ENCODE data around the gene SMARCB1.

DNA sequence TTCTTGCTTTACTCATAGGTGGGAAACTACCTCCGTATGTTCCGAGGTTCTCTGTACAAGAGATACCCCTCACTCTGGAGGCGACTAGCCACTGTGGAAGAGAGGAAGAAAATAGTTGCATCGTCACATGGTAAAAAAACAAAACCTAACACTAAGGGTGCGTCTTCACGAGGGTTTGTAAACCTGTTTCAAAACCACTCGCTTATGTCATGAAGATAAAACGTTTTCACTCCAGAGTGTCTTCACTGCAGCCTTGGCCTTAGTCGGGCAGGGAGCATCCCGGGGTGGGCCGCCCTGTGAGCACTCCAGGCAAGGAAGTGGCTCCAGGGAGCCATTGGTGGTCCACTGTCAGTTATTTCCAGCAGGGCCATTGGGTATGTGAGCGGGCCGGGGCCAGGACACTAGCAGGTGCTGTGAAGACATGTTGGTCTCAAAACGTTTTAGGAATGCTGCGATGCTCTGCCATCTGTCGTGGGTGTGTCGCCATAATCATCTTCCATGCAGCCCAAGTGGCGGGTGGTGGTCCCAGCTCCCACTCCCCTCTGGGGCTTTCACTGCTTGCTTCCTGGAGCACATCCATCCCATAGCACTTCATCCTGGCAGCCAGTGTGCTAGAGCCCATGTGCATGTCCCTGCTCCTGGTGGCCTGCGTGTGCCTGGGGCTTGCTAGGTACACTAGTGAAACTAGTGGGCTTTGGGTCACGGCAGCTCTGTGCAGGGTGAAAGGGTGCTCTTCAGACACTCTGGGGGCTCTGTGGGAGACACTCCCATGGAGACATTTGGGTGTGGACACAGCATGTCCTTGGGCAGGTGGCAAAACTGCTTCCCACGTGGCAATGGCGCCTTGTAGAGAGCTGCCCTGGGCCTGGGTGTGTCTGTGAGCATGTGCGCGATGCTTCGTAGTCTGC is 5.2 kb downstream of the SMARCB1 start:
- TF ChIP-seq POLR2A (IDR thresholded peaks at IDR 0.05) = no peak
- no peak for TF ChIP-seq CTCF (IDR thresholded peaks at IDR 0.05)
- TF ChIP-seq POLR2AphosphoS5 (IDR thresholded peaks at IDR 0.05) = no peak
- TF ChIP-seq EP300 (IDR thresholded peaks at IDR 0.05) = no peak
